ENCODE data around the gene ANKRD2.

DNA sequence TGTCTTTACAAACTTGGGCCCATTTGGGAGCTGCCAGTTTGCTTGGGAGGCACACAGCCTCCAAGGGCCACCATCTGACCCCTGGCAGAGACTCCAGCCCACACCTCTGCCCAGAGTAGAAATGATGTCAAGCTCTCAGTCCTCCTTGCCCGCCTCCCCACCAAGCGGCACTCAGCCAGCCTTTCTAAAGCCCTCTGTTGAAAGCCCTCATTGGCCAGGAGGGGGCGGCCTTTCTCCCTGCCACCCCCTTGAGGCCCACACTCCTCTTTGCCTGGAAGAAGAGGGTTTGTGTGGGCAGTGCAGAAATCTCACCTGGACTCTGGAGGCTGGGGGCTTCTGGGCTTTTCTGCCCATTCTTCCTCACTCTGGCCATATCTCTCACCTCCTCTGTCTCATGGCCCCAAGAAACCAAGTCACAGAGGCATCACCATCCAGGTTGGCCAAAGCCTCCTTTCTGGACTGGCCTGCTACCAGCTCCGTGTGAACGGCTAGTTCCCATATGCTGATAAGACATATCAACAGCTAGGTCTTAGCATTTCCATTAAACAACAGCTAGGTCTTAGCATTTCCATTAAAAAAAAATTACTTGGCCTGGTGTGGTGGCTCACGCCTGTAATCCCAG, 37.7 kb upstream of the ANKRD2 start:
- no peak for TF ChIP-seq POLR2A (IDR thresholded peaks at IDR 0.05; ENCODE audit: low read depth, low read length)
- TF ChIP-seq, protein P1, sequence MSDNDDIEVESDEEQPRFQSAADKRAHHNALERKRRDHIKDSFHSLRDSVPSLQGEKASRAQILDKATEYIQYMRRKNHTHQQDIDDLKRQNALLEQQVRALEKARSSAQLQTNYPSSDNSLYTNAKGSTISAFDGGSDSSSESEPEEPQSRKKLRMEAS (IDR thresholded peaks at IDR 0.05; ENCODE audit: insufficient read depth, insufficient read length), result no peak
- TF ChIP-seq EZH2 (IDR thresholded peaks at IDR 0.05; ENCODE audit: borderline replicate concordance, low read depth, low read length, severe bottlenecking), result no peak
- TF ChIP-seq, protein P2, sequence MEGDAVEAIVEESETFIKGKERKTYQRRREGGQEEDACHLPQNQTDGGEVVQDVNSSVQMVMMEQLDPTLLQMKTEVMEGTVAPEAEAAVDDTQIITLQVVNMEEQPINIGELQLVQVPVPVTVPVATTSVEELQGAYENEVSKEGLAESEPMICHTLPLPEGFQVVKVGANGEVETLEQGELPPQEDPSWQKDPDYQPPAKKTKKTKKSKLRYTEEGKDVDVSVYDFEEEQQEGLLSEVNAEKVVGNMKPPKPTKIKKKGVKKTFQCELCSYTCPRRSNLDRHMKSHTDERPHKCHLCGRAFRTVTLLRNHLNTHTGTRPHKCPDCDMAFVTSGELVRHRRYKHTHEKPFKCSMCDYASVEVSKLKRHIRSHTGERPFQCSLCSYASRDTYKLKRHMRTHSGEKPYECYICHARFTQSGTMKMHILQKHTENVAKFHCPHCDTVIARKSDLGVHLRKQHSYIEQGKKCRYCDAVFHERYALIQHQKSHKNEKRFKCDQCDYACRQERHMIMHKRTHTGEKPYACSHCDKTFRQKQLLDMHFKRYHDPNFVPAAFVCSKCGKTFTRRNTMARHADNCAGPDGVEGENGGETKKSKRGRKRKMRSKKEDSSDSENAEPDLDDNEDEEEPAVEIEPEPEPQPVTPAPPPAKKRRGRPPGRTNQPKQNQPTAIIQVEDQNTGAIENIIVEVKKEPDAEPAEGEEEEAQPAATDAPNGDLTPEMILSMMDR (IDR thresholded peaks at IDR 0.05; ENCODE audit: extremely low read depth in 1 of 2, insufficient read depth in 1 of 2, low read depth in 1 of 2, low read length in 2 of 2), result peak; percentile 64 to 82
- no peak for TF ChIP-seq JUN (IDR thresholded peaks at IDR 0.05; ENCODE audit: borderline replicate concordance, insufficient read depth, insufficient read length, low read depth)

All from endothelial cell of umbilical vein (primary cell).